ENCODE measurements around the gene ZDHHC14.

DNA sequence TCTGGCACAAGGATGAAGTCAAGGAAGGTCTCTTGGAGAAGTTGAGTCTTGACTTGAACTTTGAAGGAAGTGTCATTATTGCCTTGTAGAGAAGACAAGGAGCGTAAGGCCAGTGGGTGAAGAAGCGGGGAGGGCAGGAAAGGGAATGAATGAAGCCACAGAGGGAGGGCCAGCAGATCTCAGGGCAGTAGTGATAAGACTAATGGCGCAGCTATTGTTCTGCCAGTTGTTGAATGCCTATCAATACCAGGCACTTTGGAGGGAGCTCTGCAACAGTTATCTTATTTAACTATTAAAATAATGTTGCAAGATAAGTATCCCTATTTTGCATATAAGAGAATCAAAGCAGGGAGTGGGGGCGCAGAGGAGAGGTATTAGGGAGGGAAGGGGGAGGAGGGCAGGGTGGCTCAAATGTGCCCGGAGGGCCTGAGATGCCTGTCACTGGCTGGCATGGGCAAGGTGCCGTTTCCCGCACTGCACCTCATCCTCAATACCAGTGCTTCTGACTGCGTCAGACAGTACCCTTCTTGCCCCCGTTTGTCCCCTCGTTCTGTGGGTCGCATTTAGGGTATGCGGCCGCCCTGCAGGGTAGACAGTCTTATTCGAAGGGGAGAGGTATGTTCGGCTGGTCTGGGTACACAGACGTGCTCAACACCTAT lies 109.8 kb downstream of the ZDHHC14 start:
- TF ChIP-seq POLR2AphosphoS5 (IDR thresholded peaks at IDR 0.05), result no peak
- TF ChIP-seq, protein P1, sequence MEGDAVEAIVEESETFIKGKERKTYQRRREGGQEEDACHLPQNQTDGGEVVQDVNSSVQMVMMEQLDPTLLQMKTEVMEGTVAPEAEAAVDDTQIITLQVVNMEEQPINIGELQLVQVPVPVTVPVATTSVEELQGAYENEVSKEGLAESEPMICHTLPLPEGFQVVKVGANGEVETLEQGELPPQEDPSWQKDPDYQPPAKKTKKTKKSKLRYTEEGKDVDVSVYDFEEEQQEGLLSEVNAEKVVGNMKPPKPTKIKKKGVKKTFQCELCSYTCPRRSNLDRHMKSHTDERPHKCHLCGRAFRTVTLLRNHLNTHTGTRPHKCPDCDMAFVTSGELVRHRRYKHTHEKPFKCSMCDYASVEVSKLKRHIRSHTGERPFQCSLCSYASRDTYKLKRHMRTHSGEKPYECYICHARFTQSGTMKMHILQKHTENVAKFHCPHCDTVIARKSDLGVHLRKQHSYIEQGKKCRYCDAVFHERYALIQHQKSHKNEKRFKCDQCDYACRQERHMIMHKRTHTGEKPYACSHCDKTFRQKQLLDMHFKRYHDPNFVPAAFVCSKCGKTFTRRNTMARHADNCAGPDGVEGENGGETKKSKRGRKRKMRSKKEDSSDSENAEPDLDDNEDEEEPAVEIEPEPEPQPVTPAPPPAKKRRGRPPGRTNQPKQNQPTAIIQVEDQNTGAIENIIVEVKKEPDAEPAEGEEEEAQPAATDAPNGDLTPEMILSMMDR (IDR thresholded peaks at IDR 0.05), result no peak
